NB4 (cell line): ENCODE results near the gene SLC7A7.

ENCODE experiments used
- POLR2A ChIP-seq: IDR thresholded peaks from 2 replicates; pipeline ENCODE4 v1.6.1; 2011; ENCODE audit warnings: mild to moderate bottlenecking; ENCODE audit not compliant: insufficient read length; ENCODE audit errors: extremely low read depth
- TF ChIP-seq, protein P1 (sequence below): IDR thresholded peaks from one replicate; pipeline ENCODE4 v1.5.1; 2012; ENCODE audit warnings: low read depth, low read length
- TF ChIP-seq, protein P2 (sequence below): IDR thresholded peaks from 2 replicates; pipeline ENCODE4 v1.6.1; 2011; ENCODE audit warnings: low read depth, low read length

DNA sequence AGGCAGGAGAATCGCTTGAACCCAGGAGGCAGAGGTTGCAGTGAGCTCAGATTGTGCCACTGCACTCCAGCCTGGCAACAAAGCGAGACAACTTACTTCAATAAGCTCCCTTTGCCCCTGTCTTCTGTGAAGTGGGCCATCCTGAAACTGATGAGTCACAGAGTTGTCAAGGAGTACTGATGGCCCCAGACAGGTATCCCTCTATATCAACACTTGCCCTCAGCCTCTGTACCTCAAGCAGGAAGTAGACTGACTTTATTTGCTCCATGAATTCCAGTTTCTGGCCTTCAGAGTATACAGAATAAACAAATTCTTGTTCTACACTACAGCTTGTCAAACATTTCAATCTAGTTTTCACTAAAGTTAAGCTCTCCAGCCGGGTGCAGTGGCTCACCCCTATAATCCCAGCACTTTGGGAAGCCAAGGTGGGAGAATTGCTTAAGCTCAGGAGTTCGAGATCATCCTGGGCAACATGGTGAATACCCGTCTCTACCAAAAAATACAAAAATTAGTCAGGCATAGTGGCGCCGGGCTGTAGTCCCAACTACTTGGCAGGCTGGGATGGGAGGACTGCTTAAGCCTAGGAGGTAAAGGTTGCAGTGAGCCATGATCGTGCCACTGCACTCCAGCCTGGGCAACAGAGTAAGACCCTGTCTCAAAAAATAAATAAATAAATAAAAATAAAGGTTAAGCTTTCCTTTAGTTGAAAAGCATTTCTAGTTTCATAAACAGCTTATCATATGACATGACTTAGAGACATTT, 39.9 kb upstream of the SLC7A7 start:
- TF ChIP-seq POLR2A, result no peak
- TF ChIP-seq, protein P1, sequence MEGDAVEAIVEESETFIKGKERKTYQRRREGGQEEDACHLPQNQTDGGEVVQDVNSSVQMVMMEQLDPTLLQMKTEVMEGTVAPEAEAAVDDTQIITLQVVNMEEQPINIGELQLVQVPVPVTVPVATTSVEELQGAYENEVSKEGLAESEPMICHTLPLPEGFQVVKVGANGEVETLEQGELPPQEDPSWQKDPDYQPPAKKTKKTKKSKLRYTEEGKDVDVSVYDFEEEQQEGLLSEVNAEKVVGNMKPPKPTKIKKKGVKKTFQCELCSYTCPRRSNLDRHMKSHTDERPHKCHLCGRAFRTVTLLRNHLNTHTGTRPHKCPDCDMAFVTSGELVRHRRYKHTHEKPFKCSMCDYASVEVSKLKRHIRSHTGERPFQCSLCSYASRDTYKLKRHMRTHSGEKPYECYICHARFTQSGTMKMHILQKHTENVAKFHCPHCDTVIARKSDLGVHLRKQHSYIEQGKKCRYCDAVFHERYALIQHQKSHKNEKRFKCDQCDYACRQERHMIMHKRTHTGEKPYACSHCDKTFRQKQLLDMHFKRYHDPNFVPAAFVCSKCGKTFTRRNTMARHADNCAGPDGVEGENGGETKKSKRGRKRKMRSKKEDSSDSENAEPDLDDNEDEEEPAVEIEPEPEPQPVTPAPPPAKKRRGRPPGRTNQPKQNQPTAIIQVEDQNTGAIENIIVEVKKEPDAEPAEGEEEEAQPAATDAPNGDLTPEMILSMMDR, result no peak
- TF ChIP-seq, protein P2, sequence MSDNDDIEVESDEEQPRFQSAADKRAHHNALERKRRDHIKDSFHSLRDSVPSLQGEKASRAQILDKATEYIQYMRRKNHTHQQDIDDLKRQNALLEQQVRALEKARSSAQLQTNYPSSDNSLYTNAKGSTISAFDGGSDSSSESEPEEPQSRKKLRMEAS, result no peak
